Left cardiac atrium (tissue), 4 donors: ENCODE data around the gene BICDL2. TPM values are rescaled to one million over a fixed set of nuclear protein-coding genes. Genes with fewer than 3 reads are reported as not detected.
"Not testable (repeated sequence)": the region's sequence is repeated elsewhere in the genome, so short reads cannot be mapped to it uniquely, and the experiment has no call there.

Source experiments
- ATAC-seq, 2 donors: fragments of 200-7000 bp; cut with Tn5 transposase; one replicate each; pipeline ENCODE4 v1.9.1; 2020; ENCODE audit warnings: mild to moderate bottlenecking in 2 of 2, moderate library complexity in 2 of 2
- DNase-seq: peaks from one replicate; pipeline ENCODE4 v3.0.0-alpha.2; 2020
- intact Hi-C, 2 donors: fragments of 100-400 bp; cut with DNase I; formaldehyde crosslinking; loops; one replicate each; pipeline versions ENCODE4 v1.14.1 to v1.15.1; 2022 to 2023
- long read RNA-seq: library from polyadenylated mRNA; unstranded; transcript quantifications from one replicate; pipeline ENCODE4 v2.0.0, GENCODE V29; 2021
- total RNA-seq, 2 donors: library from RNA; stranded (reverse); fragmentation: NEBNext Ultra II Directional; extraction: Animal tissue kit (Norgen Biotek cat#: 25700); gene quantifications; one replicate each; pipeline ENCODE4 v1.2.1, GENCODE V29; 2021
- donor health status: DM: no; HTN: yes; CAD: no.
- donor health status: DM: no; HTN: yes; CAD: no; lungs with severe emphysema.
- donor health status: DM: yes; HTN: yes; CAD: no.
- donor health status: Dilated cardiomyopathy.

BICDL2 gene
- not detected for total RNA-seq
- long read RNA-seq, partial matches to known transcripts: 0 of 3 reads
- long read RNA-seq, other reads (novel, unspliced or antisense): 3 of 3 reads

GRCh38 chr16:3036726-3037315 lies at the start of gene BICDL2:
TSS of gene BICDL2 (minus strand) at chr16:3036944. CDS start at chr16:3035496, 1,448 bp downstream.
- DNase-seq (no peak), ATAC-seq (no peak)
- intact Hi-C loops: no loop called here

GRCh38 chr16:3085868-3086595 lies 49.3 kb upstream of the BICDL2 start:
- DNase-seq (no peak), ATAC-seq (no peak)
- intact Hi-C loops: no loop called here

- intact Hi-C loops: no loop called here
- ATAC-seq (no peak), DNase-seq (no peak)
Measured at GRCh38 chr16:3084969-3085670, 48.4 kb upstream of the BICDL2 start.

- intact Hi-C loops: no loop called here
- no peak for DNase-seq
Measured at GRCh38 chr16:3084491-3084890, 47.7 kb upstream of the BICDL2 start.

GRCh38 chr16:3083408-3083807 lies 46.7 kb upstream of the BICDL2 start:
- DNase-seq, ATAC-seq, intact Hi-C loops: not testable (repeated sequence)

More at GRCh38 chr16:3084491-3084890, 47.7 kb upstream of the BICDL2 start:
- ATAC-seq: no peak

GRCh38 chr16:3081957-3082356 lies 45.2 kb upstream of the BICDL2 start:
- ATAC-seq, intact Hi-C loops, DNase-seq: not testable (repeated sequence)

GRCh38 chr16:3080024-3080423 lies 43.3 kb upstream of the BICDL2 start:
- no peak for ATAC-seq
- intact Hi-C loops: no loop called here
- DNase-seq: no peak

GRCh38 chr16:3076577-3076976 lies 39.8 kb upstream of the BICDL2 start:
- intact Hi-C loops: no loop called here
- no peak for DNase-seq
- ATAC-seq: no peak

GRCh38 chr16:3075946-3076345 lies 39.2 kb upstream of the BICDL2 start:
- ATAC-seq, DNase-seq, intact Hi-C loops: not testable (repeated sequence)

GRCh38 chr16:3075523-3075915 lies 38.8 kb upstream of the BICDL2 start:
- DNase-seq (peak; percentile 71), ATAC-seq (peak; percentile 19 to 49)
- intact Hi-C loops: no loop called here

GRCh38 chr16:3074860-3075522 lies 38.2 kb upstream of the BICDL2 start:
- ATAC-seq (peak; percentile 60 to 69), DNase-seq (no peak)
- intact Hi-C loops: no loop called here

- no peak for DNase-seq
- ATAC-seq: no peak
- intact Hi-C loops: no loop called here
Measured at GRCh38 chr16:3073448-3073847, 36.7 kb upstream of the BICDL2 start.

- DNase-seq, intact Hi-C loops, ATAC-seq: not testable (repeated sequence)
Measured at GRCh38 chr16:3072576-3073263, 36.0 kb upstream of the BICDL2 start.

GRCh38 chr16:3072148-3072547 lies 35.4 kb upstream of the BICDL2 start:
- DNase-seq, ATAC-seq, intact Hi-C loops: not testable (repeated sequence)

GRCh38 chr16:3071655-3072054 lies 34.9 kb upstream of the BICDL2 start:
- intact Hi-C loops: no loop called here
- ATAC-seq (no peak), DNase-seq (no peak)

- ATAC-seq: no peak
- intact Hi-C loops: no loop called here
- no peak for DNase-seq
Measured at GRCh38 chr16:3070608-3071111, 33.9 kb upstream of the BICDL2 start.

- intact Hi-C loops, ATAC-seq, DNase-seq: not testable (repeated sequence)
Measured at GRCh38 chr16:3069146-3069545, 32.4 kb upstream of the BICDL2 start.

- ATAC-seq (no peak), DNase-seq (no peak)
- intact Hi-C loops: no loop called here
Measured at GRCh38 chr16:3068487-3068886, 31.7 kb upstream of the BICDL2 start.

- ATAC-seq (no peak), DNase-seq (no peak)
- intact Hi-C loops: no loop called here
Measured at GRCh38 chr16:3066440-3066748, 29.6 kb upstream of the BICDL2 start.
